GM19351 (cell line): Measurements from ENCODE around the gene CREB3L2.
"Not testable (repeated sequence)": the region's sequence is repeated elsewhere in the genome, so short reads cannot be mapped to it uniquely, and the experiment has no call there.

Experiments
- ATAC-seq: cut with Tn5 transposase; IDR thresholded peaks from one replicate; pipeline ENCODE4 v1.9.1; 2021; ENCODE audit warnings: mild to moderate bottlenecking, moderate library complexity; ENCODE audit not compliant: unreplicated experiment

CREB3L2 gene, protein sequence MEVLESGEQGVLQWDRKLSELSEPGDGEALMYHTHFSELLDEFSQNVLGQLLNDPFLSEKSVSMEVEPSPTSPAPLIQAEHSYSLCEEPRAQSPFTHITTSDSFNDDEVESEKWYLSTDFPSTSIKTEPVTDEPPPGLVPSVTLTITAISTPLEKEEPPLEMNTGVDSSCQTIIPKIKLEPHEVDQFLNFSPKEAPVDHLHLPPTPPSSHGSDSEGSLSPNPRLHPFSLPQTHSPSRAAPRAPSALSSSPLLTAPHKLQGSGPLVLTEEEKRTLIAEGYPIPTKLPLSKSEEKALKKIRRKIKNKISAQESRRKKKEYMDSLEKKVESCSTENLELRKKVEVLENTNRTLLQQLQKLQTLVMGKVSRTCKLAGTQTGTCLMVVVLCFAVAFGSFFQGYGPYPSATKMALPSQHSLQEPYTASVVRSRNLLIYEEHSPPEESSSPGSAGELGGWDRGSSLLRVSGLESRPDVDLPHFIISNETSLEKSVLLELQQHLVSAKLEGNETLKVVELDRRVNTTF

DNA sequence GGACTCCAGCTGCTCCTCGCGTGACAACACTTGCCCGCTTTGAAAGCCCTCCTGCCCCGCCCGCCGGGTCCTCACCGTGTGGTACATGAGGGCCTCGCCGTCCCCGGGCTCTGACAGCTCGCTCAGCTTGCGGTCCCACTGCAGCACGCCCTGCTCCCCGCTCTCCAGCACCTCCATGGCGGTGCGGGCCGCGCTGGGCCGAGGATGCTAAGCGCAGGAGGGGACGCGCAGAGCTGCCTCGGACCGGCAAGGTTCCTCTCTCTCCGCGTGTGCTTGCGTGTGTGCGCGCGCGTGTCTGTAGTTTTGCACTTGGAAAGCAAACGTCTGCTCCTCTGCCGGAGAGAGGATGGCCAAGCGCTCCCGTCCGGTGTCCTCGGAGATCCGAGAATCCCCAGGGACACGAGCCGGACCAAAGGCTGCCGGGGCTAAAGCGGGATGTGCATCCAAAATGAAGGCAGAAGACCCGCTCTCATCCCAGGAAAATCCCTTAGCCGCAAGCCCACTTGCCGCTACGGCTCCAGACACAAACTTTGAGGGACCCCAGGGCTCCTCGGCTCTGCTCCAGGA, at the start of gene CREB3L2:
Gene CREB3L2, minus strand, starts transcription at position 558 of the 567 bp plus-strand sequence. Its CDS starts 381 bp downstream, at position 177.
- peak; percentile 36 for ATAC-seq

DNA sequence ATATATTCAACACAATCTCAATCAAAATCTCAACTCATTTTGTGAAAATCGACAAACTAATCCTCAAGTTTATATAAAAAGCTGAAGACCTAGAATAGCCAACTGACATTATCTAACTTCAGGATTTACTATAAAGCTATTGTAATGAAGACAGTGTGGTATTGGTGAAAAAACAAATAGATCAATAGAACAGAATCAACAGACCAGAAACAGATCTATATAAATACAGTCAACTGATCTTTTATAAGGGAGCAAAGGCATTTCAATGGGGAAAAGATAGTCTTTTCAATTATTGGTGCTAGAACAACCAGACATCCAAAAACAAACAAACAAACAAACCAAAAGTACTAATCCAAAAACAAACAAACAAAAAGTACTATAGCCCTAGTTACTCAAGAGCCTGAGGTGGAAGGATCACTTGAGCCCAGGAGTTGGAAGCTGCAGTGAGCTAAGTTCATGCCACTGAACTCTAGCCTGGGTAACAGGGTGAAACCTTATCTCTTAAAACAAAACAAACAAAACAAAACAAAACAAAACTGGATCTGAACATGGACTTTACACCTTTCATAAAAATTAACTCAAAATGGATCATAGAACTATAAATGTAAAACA, 47.7 kb upstream of the CREB3L2 start:
- no peak for ATAC-seq

DNA sequence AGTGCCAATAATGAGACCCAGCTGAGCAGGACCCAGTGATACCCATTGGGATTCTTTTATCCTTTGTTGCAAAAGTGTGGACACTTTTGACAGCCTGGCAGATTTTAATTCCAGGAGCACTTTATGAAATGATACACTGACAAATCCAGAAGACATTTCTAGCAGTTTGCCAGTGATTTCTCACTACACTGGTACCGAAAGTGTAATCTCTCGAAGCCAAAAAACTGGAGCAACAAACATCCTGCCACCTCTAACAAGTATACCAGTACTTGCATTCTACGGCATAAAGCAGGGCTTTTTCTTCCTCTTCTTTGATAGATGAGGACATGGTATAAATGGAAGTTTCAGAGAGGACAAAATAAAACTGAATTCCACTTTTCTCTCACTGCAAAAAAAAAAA, 46.0 kb upstream of the CREB3L2 start:
- ATAC-seq: no peak

DNA sequence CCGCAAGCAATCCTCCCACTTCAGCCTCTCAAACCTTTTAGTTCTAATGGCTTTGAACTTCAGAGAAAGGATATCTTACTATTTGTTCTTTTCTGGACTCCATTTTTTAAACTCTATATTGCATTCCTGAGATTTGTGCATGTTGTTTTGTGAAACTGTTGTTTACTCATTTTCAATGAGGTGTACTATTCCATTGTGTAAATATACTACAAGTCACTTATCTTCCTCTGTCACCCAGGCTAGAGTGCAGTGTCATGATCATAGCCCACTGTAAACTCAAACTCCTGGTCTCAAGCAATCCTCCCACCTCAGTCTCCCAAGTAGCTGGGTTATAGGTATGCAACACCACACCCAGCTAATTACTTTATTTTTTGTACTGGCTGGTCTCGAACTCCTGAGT, 43.0 kb upstream of the CREB3L2 start:
- ATAC-seq: no peak

DNA sequence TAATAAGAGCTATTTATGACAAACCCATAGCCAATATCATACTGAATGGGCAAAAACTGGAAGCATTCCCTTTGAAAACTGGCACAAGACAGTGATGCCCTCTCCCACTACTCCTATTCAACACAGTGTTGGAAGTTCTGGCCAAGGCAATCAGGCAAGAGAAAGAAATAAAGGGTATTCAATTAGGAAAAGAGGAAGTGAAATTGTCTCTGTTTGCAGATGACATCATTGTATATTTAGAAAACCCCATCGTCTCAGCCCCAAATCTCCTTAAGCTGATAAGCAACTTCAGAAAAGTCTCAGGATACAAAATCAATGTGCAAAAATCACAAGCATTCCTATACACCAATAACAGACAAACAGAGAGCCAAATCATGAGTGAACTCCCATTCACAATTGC, 38.2 kb upstream of the CREB3L2 start:
- ATAC-seq: not testable (repeated sequence)

DNA sequence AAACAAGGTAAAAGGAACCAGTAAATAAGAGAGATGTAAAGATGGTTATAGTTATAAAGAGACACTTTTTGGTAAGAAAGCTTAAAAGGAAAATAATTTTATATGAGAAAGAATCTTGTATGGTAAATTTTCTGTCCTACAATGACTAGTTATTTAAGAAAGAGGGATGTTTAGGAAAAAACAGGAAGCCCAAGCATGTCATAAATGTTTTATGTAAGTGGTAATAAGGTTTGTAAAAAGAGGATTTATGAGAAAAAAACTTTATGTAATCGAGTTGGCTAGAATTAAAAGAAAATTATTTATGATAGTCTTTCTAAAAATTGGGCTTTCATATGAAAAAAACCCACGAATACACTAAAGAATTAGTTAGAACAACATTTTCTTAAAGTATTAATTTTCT, 34.2 kb upstream of the CREB3L2 start:
- ATAC-seq: no peak

DNA sequence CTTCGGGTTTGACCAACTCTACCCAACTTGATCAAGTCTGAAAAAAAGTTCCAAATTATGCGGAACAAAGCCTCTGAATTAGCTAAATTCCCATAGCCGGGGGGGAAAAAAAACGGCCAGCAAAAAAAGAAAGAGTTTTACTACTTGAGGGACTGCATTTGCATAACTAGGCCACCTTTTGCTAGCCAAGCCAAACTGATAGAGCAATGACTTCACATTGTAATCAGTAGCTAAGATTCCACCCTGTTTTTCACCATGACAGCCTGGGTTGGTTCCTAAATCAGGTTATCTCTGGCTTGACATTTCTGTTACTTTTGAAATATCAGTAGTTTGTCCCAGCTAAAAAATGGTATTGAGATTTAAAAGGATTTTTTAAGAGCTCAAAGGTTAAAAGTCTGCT, 31.4 kb upstream of the CREB3L2 start:
- ATAC-seq: no peak

DNA sequence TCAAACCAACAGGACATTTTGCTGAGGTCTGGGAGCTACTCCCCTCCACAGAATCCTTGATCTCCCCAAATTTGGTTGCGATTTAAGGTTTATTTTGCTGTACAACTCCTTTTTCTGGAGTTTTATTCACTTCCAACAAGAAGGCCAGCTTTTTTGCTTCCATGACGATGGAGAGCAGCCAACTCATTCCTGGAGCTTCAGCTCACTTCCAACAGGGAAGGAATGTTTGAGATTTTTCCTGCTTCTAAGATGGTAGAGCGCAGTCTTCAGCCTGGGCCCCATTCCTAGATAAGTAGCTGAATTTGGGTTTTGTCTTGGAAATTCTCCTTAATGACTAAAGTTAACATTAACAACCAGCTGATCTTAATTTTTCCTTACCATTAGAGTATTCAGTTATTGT, 30.9 kb upstream of the CREB3L2 start:
- ATAC-seq: no peak

DNA sequence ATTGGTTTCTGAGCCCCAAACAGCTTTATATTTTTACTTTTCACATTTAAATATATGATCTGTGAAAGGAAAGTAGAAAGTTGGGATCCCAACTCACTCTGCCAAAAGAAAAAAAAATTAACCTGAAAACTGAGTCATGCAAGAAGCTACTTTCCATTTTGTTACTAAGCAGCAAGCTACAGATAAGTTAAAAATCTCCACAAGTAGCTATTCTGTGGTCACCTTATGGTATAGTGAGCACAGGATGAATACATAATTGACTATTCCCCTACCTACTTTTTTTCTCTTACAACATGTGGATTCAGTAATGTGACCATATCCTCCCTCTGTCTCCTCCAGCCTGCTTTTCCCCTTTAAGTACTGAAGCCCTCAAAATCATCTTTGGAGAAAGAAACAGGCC, 30.3 kb upstream of the CREB3L2 start:
- ATAC-seq: peak; percentile 67

DNA sequence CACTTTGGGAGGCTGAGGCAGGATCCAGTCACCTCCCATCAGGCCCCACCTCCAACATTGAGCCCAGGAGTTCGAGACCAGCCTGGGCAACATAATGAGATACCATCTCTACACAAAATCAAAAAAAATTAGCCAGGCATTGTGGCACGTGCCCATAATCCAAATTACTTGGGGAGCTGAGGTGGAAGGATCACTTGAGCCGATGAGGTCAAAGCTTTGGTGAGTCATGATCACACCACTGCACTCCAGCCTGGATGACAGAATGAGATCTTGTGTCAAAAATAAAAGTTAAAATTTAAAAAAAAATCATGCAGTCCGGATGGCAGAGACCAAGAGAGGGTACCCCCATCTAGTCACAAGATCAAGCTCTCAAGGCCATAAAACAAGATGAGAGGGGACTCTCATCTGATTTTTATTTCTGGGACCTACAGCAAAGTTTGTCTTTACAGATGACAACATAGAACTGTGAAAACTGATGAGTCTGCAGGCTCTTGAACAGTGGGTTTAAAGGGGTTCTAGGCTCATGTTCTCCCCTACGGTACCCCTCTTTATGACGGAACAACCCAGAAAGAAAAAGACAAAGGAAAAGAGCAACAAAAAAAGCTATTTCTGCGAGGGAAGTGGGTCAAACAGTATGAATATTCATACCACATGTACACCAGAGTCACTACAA, 28.9 kb upstream of the CREB3L2 start:
- ATAC-seq: no peak

DNA sequence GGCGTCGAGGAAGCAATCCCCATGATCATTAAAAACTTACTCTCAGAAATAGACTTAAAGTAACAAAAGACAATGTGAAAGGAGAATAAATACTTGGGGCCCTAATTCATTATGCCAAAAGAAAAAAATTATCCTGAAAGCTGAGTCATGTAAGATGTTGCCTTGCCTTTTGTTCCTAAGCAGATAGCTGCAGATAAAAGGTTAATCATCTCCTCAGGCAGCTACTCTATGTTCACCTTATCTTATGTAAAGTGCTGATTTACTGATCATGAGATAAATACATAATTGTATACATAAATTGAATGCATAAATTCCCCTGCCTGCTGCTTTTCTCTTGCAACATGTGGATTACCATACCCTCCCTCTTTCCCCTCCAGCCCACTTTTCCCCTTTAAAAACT, 28.1 kb upstream of the CREB3L2 start:
- ATAC-seq: no peak

DNA sequence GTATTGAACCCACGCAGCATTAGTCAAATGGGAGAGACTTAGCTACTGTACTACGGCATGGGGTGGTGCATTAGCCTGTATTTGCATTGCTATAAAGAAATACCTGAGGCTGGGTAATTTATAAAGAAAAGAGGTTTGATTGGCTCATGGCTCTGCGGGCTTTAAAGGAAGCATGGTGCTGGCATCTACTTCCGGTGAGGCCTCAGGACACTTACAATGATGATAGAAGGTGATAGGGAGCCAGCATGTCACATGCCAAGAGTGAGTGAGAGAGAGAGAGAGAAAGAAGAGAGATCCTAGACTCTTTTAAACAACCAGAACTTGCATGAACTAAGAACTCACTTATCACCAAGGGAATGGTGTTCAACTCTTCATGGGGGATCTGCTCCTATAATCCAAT, 27.2 kb upstream of the CREB3L2 start:
- ATAC-seq: no peak

DNA sequence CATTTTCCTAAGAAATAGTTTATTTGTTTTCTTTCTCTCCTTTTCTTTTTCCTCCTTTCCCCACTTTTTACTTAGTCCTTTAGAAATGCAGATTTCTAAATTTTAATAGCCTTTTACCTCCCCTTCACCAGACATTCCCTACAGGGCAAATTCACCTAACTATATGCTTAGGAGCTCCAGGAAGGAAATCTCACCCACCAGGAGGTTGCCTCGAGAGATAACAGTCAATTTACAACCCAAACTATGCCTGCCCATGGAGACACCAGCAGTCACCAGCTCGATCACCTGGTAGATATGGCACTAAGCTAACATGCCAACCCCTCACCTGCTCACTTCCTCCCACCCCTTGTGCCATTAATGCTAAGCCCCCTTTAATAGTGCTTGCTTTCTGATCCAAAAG, 25.2 kb upstream of the CREB3L2 start:
- no peak for ATAC-seq

DNA sequence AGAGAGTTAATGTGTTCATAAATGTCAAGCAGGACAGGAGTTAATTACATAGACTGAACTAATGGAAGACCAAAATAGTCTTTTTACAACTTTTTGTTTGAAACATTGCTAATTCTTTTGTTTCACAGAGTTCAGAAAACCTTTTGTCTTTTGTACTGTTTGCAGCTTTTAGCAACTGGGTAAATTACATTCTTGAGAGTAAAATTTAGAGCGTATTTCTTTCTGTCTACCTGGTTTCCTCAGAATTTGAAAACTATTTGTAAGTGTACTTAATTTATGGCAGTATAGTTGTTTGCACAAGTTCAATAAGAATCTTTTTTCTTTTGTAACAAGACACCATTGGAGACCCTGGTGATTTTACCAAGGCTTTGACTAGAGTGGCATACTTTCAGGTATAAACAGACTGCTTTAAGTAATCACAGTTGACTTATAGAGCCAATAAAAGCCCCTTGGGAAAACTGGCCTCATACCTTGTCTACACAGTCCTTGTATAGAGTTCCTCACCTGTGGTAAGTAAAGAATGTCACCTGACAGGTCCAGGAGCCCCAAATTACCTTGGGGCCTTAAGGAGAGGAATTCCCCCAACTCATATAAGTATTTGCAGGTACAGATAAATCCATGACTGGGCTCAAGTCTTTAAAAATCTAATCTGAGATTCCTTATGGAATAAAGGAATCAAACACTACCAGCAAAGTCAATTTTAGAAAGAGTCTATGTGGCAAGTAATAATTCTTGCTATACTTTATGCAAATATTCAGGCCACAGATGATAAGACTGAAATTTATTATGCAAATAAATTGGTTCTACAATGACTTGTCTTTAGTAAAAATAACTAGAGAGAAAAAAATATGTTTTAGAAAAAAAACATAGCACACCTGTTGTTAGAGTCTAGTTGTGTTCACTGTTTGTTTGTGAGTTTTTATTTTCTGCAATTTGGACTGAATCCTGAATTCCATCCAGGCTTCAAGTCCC, 23.6 kb upstream of the CREB3L2 start:
- peak; percentile 41 for ATAC-seq

DNA sequence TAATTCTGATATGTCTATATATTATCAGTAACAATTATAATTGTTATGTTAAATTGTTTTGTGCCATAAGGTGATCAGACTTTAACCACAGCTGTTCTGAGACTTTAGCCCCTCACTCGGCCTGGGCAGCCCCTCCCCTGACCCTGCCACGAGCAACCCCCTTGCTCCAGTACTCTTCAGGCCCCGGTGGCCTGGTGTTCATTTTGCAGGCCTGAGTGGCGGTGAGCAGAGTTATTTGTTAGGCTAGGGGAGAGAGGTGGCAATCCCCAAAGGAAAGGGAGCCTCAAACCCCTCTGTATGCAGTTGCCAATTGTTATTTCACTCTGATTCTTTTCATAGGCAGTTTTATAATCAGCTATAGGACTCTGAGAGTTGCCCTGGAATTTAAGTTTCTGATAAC, 22.9 kb upstream of the CREB3L2 start:
- ATAC-seq: no peak

DNA sequence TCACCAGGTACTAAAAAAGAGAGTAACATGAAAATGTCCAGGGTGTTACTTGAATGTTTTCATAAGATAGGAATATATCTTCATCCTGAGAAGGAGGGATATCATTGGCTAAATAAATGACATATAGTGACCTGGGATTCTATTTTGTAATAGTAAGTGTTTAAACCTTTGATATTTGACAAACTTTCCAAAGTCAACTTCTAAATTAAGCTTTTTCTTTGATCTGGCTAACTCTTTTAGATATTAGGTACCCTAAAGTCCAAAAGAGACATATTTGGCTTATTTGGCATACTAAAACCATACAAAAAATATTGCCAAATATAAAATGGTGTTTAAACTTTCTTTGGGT, 22.4 kb upstream of the CREB3L2 start:
- ATAC-seq: no peak

DNA sequence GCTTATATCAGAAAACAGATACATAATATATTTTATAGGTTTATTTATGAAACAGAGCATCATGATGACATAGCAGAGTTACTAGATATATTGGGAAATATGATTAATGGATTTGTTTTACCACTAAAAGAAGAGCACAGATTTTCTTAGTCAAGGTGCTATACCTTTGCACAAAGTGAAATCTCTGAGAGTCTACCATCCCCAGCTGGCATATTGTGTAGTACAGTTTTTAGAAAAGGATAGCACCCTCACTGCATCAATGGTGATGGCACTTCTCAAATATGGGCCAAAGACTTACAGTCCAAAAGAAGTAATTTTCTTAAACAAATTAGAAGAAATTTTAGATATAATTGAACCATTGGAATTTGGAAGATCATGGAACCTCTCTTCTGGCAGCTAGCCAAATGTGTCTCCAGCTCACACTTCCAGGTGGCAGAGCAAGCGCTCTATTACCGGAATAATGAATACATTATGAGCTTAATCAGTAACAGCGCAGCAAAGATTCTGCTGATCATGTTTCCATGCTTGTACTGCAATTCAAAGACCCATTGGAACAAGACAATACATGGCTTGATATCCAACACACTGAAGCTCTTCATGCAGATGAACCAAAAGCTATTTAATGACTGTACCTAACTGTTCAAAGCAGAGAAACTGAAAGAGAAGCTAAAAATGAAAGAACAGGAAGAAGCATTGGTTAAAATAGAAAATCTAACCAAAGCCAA, 21.9 kb upstream of the CREB3L2 start:
- peak; percentile 82 for ATAC-seq

DNA sequence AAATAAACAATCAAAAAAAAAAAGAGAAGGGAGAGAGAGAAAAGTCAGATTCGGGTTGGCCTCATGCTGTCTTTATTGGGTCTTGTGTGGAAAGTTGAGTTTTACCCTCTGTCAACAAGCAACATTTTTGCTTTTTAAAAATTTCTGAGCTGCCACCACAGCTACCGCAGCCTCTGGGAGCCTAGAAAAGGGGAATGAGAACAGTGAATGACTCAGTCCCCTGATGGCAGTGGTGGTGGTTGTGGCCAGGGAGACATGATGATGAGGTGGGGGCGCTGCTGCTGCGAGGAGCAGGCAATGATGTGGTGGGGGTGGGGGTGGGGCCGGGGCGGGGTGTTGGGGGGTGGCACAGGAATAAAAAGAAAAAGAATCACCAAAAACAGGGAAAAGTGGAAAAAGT, 20.0 kb upstream of the CREB3L2 start:
- ATAC-seq: no peak

DNA sequence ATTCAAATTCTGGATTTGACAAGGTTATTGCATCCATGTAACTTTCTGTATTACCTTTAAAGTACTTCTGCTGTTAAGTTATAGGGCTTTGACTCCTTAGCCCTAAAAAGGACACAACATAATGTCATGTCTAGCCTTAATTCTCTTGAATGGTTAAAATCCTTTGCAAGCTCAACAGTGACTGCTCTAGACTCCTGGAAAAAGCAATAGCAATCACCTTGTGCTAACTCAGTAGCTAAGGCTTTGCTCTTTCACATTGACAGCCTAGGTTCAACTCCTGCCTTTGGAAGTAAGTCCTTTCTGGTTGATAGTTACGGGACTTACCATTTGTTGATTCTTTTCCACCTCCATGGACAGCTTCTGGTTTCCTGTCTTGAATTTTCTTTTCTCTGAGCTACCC, 16.1 kb upstream of the CREB3L2 start:
- no peak for ATAC-seq

DNA sequence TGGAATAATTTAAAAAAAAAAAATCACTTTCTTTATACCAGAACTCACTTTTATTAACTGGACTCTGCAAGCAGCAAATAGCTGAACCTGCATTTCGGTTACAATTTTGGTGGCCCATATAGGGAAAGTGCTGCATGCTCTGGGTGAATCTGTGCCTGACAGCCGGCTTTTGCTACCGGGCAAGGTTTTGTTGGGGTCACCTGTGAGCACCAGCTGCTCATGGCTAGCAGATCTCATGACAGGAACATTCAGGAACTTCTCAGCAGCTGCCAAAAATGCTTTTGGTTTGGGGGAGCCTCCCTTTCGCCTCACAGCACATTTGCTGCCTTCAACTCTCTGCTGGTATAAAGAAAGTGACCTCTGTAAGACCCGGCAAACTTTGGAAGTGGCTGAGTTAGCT, 13.2 kb upstream of the CREB3L2 start:
- no peak for ATAC-seq
